Measurements from ENCODE around the gene F10.

DNA sequence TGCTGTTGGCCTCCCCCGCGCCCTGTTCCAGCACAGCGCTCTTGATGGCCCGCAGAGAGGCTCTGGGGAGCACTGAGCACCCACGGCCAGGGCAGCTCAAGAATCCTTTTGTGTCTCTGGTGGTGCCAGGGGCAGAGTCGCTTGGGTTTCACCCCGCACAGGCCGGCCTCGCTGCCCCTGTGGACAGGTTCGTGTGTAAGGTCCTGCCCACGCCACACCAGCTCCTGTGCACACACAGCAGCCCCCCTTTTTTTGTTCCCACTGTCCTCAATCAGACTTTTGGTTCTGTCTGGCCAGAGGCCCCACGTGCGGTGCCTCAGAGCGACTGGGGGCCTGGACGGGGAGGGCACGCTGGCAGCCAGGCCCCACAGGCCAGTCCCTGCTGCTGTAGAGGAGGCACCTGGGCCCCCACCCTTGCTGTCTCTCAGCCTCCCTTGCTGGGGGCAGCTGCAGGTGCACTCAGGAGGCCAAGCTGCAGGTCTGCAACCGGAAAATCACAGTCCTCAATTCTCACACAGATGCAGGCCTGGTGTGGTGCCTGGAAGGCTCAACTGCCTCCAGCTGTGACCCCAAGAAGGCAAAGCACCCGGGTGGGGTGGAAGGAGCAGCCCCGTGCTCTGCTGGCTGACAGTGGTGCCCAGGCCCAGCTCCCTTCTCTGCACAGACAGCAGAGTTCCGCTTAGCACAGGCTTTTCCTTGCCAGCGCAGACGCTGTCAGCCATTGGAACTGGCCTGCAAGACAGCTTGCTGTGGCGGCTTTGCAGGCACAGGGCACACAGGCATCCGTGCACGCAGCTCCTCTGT, 29.6 kb upstream of the F10 start:
- TF ChIP-seq, protein P1, sequence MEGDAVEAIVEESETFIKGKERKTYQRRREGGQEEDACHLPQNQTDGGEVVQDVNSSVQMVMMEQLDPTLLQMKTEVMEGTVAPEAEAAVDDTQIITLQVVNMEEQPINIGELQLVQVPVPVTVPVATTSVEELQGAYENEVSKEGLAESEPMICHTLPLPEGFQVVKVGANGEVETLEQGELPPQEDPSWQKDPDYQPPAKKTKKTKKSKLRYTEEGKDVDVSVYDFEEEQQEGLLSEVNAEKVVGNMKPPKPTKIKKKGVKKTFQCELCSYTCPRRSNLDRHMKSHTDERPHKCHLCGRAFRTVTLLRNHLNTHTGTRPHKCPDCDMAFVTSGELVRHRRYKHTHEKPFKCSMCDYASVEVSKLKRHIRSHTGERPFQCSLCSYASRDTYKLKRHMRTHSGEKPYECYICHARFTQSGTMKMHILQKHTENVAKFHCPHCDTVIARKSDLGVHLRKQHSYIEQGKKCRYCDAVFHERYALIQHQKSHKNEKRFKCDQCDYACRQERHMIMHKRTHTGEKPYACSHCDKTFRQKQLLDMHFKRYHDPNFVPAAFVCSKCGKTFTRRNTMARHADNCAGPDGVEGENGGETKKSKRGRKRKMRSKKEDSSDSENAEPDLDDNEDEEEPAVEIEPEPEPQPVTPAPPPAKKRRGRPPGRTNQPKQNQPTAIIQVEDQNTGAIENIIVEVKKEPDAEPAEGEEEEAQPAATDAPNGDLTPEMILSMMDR (IDR thresholded peaks at IDR 0.05; ENCODE audit: insufficient read depth, low read length, poor library complexity, severe bottlenecking) = no peak
- no peak for TF ChIP-seq EZH2phosphoT487 (conservative IDR thresholded peaks at IDR 0.05; ENCODE audit: low read length)
